ENCODE measurements around the gene KRTAP3-2.

KRTAP3-2 gene

GRCh38 chr17:41010441-41010840 is 10.7 kb upstream of the KRTAP3-2 start:
- no peak for DNase-seq (ENCODE audit: low read depth, low spot score)

GRCh38 chr17:41009936-41010335 is 10.2 kb upstream of the KRTAP3-2 start:
- DNase-seq (ENCODE audit: low read depth, low spot score), result no peak

DNA sequence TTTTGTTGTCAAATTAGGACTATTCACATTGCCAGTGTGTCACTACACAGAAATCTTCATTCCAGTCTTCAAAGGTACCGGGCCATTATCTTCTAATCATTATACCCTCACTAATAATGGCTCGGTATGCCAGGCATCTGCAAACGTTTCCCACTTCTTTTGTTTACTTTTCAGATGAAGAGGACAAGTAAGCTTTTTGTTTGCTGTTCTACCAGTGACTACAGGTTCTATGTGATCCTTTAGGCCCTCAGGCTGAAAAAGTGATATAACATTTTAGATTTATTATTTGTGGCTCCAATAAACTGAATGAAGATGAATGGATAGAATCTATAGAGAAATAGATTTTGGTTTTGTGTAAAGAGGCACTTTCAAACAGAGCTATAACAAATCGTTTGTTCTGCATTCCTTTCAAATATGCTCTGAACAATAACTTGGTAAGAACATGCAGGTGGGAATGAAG is 9.6 kb upstream of the KRTAP3-2 start:
- DNase-seq (ENCODE audit: low read depth, low spot score), result peak; percentile 24

- no peak for DNase-seq (ENCODE audit: low read depth, low spot score)
Measured at GRCh38 chr17:41008811-41009210, 9.1 kb upstream of the KRTAP3-2 start, which contains the start of gene KRTAP3-1. KRTAP3-1 (minus strand) TSS chr17:41009128; CDS start chr17:41009074, 54 bp downstream.

- DNase-seq (ENCODE audit: low read depth, low spot score), result no peak
Measured at GRCh38 chr17:41004397-41004796, 4.7 kb upstream of the KRTAP3-2 start.

DNA sequence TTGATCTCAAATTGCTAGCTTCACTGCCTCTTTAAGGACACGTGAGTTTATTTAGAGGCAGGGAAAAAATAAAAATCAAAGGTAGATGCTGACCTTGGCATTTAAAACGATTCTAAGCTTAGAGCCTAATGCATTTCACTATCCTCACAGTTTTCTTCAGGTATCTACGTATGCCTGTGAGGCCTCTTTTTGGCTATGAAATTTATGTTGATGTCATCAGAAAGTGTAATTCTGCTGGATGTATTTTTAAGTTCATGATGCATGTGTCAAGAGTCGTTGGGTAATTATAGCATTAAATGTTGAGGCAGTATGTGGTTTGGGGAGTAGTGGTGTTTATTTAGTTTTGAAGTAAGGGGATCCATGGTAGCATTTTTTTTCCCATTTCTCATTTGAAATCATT is 4.2 kb upstream of the KRTAP3-2 start:
- no peak for DNase-seq (ENCODE audit: low read depth, low spot score)

GRCh38 chr17:41002814-41003213 is 3.1 kb upstream of the KRTAP3-2 start:
- no peak for DNase-seq (ENCODE audit: low read depth, low spot score)

DNA sequence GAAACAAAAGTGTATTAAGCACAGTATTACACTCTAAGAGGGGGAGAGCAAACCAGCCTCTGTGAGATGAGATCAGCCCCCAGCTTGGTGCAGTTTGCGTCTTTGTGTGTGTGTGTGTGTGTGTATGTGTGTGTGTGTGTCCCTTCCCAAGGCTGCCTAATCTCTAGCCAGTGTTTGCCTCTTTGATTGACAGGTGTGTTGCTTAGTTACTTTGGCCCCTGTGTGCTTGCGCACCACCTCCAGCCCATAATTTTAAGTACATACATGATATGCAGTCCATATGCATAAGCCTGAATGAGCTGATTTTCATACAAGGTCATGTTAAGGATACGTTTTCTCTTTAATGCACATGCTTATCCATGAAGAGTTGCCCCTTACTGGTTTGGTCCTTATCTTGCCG is 2.1 kb upstream of the KRTAP3-2 start:
- no peak for DNase-seq (ENCODE audit: low read depth, low spot score)

- no peak for DNase-seq (ENCODE audit: low read depth, low spot score)
Measured at GRCh38 chr17:40997361-40997760, 2.3 kb downstream of the KRTAP3-2 start.

DNA sequence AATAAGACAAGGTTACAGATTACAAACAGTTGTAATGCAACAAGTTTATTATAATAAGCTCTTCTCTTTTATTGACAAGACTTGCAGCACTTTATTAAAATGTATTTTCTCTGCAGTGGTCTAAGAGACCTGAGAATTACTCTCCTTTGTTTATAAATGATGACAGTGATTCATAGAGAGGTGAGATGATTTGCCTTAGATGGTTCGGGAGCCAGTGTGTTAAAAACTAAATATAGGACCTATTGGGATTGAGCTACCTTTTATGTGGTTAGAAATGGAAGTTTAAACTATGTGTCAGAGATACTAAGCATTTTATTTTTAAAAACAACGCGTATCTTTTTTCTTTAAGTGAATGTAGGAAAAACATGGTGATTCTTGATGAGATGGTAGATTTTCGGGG is 2.9 kb downstream of the KRTAP3-2 start:
- DNase-seq (ENCODE audit: low read depth, low spot score), result no peak

- no peak for DNase-seq (ENCODE audit: low read depth, low spot score)
Measured at GRCh38 chr17:40995116-40995515, 4.6 kb downstream of the KRTAP3-2 start.

GRCh38 chr17:40993839-40994238 is 5.9 kb downstream of the KRTAP3-2 start, which contains the start of gene KRTAP3-3:
KRTAP3-3 (minus strand) TSS chr17:40994164; CDS start chr17:40994097, 67 bp downstream.
- DNase-seq (ENCODE audit: low read depth, low spot score), result no peak

- DNase-seq (ENCODE audit: low read depth, low spot score), result no peak
Measured at GRCh38 chr17:40993084-40993483, 6.6 kb downstream of the KRTAP3-2 start.

DNA sequence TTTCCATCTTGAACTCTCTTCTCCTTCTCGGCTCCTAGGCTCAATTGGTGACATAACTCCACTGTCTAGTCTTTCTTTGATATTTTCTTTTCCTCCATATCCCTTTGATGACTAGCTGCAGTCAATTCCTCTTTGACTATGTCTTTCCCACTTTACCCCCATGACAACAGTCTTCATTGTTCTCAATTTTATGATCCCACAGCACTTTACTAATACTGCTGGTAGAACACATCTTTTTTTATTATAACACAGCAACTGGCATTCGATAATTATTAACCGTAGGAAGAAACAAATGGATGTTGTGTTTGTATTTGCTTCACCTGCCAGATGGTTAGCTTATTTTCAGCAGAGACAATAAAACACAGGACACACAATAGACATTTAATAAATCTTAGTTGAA is 7.0 kb downstream of the KRTAP3-2 start:
- DNase-seq (ENCODE audit: low read depth, low spot score), result no peak

DNA sequence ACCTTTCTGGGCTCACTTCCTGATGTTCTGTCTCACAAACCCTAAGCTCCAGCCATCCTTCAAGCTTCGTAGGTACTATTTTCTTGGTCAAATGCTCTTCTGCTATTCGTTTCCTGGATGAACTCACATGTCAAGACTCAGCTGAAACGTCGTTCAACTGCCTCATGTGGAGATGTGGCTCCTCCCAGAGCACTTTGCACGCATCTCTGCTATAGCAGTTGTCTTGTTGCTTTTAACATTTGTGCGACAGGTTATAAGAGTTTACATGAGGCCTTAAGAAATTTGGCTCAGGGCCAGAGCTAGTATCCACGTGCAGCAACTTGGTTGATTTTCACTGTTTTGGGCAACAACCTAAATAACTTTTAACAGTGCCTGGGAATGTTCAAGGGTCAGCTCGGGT is 12.8 kb downstream of the KRTAP3-2 start:
- no peak for DNase-seq (ENCODE audit: low read depth, low spot score)

GRCh38 chr17:40984226-40984625 is 15.5 kb downstream of the KRTAP3-2 start, which contains the start of gene KRT40:
KRT40 (minus strand) TSS chr17:40984326; CDS start chr17:40984273, 53 bp downstream.
- no peak for DNase-seq (ENCODE audit: low read depth, low spot score)

- no peak for DNase-seq (ENCODE audit: low read depth, low spot score)
Measured at GRCh38 chr17:40981115-40981514, 18.6 kb downstream of the KRTAP3-2 start.

- DNase-seq (ENCODE audit: low read depth, low spot score), result peak; percentile 20
Measured at GRCh38 chr17:40980596-40980995, 19.1 kb downstream of the KRTAP3-2 start.

DNA sequence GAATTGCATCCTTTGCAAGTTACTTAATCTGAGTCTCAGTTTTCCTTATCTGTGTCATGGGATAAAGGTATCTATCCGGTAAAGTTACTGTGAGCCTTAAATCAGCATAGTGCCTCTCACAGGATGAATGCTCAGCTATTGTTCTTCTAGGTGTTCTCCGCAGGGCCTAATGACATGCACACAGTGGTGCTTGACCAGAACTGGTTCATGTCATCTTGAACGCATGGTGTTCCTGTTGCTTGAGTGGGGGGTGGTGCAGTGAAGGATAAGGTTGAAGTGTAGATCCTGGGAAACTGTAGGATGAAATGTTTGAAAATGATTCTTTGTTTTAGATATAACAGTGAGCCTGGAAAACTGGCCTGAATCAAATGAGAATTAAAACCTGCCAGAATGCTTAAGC is 19.6 kb downstream of the KRTAP3-2 start:
- DNase-seq (ENCODE audit: low read depth, low spot score), result no peak

- DNase-seq (ENCODE audit: low read depth, low spot score), result no peak
Measured at GRCh38 chr17:40978575-40979151, 21.0 kb downstream of the KRTAP3-2 start.

- no peak for DNase-seq (ENCODE audit: low read depth, low spot score)
Measured at GRCh38 chr17:40975516-40975915, 24.2 kb downstream of the KRTAP3-2 start.

DNA sequence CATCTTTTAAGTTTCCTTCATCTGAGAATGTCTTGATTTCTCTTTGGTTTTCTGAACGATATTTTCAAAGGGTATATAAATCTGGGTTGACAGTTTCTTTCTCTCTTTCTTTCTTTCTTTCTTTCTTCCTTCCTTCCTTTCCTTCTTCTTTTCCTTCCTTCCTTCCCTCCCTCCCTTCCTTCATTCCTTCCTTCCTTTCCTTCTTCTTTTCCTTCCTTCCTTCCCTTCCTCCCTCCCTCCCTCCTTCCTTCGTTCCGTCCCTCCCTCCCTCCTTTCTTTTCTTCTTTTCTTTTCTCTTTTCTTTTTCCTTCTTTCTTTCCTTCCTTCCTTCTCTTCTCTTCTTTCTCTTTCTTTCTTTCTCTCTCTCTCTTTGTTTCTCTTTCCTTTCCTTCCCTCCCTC is 25.3 kb downstream of the KRTAP3-2 start:
- no peak for DNase-seq (ENCODE audit: low read depth, low spot score)

- DNase-seq (ENCODE audit: low read depth, low spot score), result no peak
Measured at GRCh38 chr17:40967582-40967981, 32.1 kb downstream of the KRTAP3-2 start.

DNA sequence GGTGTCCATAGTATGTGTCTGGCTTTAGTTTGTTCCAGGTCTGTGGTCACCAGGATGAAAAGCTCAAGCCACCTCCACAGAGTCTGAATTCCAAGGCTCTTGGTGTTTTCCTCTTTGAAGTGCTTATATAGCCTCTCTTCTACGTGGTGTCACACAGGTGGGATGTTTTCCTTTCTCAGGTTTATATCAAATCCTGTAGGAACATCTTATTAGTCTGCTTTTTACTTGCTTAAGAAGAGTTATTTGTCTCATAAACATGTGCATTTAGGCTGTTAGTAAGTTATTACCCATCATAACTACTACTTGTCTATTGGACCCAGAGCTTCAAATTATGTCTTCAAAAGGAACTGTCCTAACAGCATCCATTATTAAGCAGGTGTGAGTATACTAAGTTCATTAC is 32.9 kb downstream of the KRTAP3-2 start, which contains the start of gene KRT39:
TSS of gene KRT39 (minus strand) at position 101 of the 400 bp plus-strand sequence. CDS start at position 9, 92 bp downstream.
- no peak for DNase-seq (ENCODE audit: low read depth, low spot score)
